OCI-LY1 (cell line): ENCODE results near the gene CTNNA3.

Source experiments
- H2AFZ ChIP-seq: fragments of 200-600 bp; sonication (generic), shearing (Covaris generic); 2 replicates; pipeline ENCODE4 v1.6.0; 2014; ENCODE audit warnings: antibody characterized with exemption, mild to moderate bottlenecking, low read length
- H3F3A ChIP-seq: fragments of 200-600 bp; sonication (generic), shearing (Covaris generic); 2 replicates; pipeline ENCODE4 v1.6.0; 2014; ENCODE audit warnings: mild to moderate bottlenecking, antibody characterized with exemption, low read length, moderate library complexity; ENCODE audit not compliant: insufficient read depth
- H3K27ac ChIP-seq: fragments of 200-600 bp; sonication (generic); 2 replicates; pipeline ENCODE4 v1.5.1; 2014; ENCODE audit warnings: low read length, mixed run types, mild to moderate bottlenecking, low read depth; ENCODE audit not compliant: poor library complexity, severe bottlenecking
- H3K27me3 ChIP-seq: fragments of 200-600 bp; sonication (generic); 2 replicates; pipeline ENCODE4 v1.6.0; 2014; ENCODE audit warnings: antibody characterized with exemption, mild to moderate bottlenecking, low read length, moderate library complexity; ENCODE audit not compliant: insufficient read depth
- H3K36me3 ChIP-seq: fragments of 200-600 bp; sonication (generic); 2 replicates; pipeline ENCODE4 v1.6.1; 2014; ENCODE audit warnings: mild to moderate bottlenecking, antibody characterized with exemption, low read length, moderate library complexity, mixed read lengths; ENCODE audit not compliant: insufficient read depth
- H3K4me1 ChIP-seq: fragments of 200-600 bp; sonication (generic); 2 replicates; pipeline ENCODE4 v1.5.1; 2014; ENCODE audit warnings: mild to moderate bottlenecking, low read length, moderate library complexity; ENCODE audit not compliant: insufficient read depth, severe bottlenecking
- H3K4me2 ChIP-seq: fragments of 200-600 bp; sonication (generic), shearing (Covaris generic); 2 replicates; pipeline ENCODE4 v1.6.1; 2014; ENCODE audit warnings: low read length
- H3K4me3 ChIP-seq: fragments of 200-600 bp; sonication (generic); 2 replicates; pipeline ENCODE4 v1.5.1; 2014; ENCODE audit warnings: low read length, low read depth, mild to moderate bottlenecking, mixed read lengths; ENCODE audit not compliant: poor library complexity, severe bottlenecking
- H3K79me2 ChIP-seq: fragments of 200-600 bp; shearing (Covaris generic); 2 replicates; pipeline ENCODE4 v1.6.1; 2016; ENCODE audit warnings: mixed run types, low read length, mixed read lengths; ENCODE audit not compliant: insufficient read depth
- H3K9ac ChIP-seq: fragments of 200-600 bp; sonication (generic), shearing (Covaris generic); 2 replicates; pipeline ENCODE4 v1.6.1; 2014; ENCODE audit warnings: mild to moderate bottlenecking, low read length, mixed read lengths
- H3K9me2 ChIP-seq: fragments of 200-600 bp; sonication (generic), shearing (Covaris generic); 2 replicates; pipeline ENCODE4 v1.6.1; 2014; ENCODE audit warnings: low read depth, mild to moderate bottlenecking, low read length, mixed read lengths
- H3K9me3 ChIP-seq: fragments of 200-600 bp; shearing (Covaris generic); 2 replicates; pipeline ENCODE4 v1.6.1; 2014; ENCODE audit warnings: low read length, mixed read lengths
- H4K20me1 ChIP-seq: fragments of 200-600 bp; sonication (generic), shearing (Covaris generic); 2 replicates; pipeline ENCODE4 v1.6.0; 2016; ENCODE audit warnings: mild to moderate bottlenecking, low read length; ENCODE audit not compliant: insufficient read depth
- EZH2 ChIP-seq: fragments of 200-600 bp; sonication (generic), shearing (Covaris generic); IDR thresholded peaks from 2 replicates; pipeline ENCODE4 v1.8.0; 2017; ENCODE audit warnings: borderline replicate concordance, mixed run types, mild to moderate bottlenecking, antibody characterized with exemption, low read length, moderate library complexity, mixed read lengths
- TF ChIP-seq, protein P1 (sequence below): fragments of 200-600 bp; sonication (generic), shearing (Covaris generic); IDR thresholded peaks from 2 replicates; pipeline ENCODE4 v1.5.1; 2017; ENCODE audit warnings: mild to moderate bottlenecking, antibody characterized with exemption, low read length, moderate library complexity, mixed read lengths

CTNNA3 gene

DNA sequence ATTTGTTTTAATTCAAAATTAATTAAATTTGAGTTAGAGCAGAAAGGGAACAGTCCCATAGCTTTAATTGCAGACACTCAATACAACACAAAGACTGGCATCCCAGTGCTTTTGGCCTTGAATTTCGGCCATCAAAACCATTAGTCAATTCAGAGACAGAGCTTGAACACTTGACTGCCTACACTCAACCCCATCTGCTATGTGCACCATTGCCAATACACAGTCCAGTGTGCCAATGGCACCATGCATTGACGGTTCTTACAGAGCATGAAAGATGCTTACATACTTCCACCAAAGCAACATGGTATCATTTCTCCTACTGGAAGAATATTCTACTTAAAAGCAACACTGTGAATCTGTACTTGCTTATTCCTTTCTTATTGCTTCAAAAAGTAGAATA lies 813.7 kb downstream of the CTNNA3 start:
- Histone ChIP-seq H3K9me3 (no peaks in the 10 kb centered on the region), H3K9ac (no peak overlapping the region), H4K20me1 (no peaks in the 10 kb centered on the region), H3K9me2 (no peaks in the 10 kb centered on the region), H2AFZ (no peak overlapping the region), H3F3A (no peaks in the 10 kb centered on the region), H3K4me2 (no peak overlapping the region), H3K27ac (no peak overlapping the region), H3K36me3 (no peaks in the 10 kb centered on the region), H3K4me1 (no peaks in the 10 kb centered on the region), H3K27me3 (no peaks in the 10 kb centered on the region), H3K4me3 (no peak overlapping the region), H3K79me2 (no peaks in the 10 kb centered on the region)
- no peak for TF ChIP-seq EZH2
- TF ChIP-seq, protein P1, sequence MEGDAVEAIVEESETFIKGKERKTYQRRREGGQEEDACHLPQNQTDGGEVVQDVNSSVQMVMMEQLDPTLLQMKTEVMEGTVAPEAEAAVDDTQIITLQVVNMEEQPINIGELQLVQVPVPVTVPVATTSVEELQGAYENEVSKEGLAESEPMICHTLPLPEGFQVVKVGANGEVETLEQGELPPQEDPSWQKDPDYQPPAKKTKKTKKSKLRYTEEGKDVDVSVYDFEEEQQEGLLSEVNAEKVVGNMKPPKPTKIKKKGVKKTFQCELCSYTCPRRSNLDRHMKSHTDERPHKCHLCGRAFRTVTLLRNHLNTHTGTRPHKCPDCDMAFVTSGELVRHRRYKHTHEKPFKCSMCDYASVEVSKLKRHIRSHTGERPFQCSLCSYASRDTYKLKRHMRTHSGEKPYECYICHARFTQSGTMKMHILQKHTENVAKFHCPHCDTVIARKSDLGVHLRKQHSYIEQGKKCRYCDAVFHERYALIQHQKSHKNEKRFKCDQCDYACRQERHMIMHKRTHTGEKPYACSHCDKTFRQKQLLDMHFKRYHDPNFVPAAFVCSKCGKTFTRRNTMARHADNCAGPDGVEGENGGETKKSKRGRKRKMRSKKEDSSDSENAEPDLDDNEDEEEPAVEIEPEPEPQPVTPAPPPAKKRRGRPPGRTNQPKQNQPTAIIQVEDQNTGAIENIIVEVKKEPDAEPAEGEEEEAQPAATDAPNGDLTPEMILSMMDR = no peak

DNA sequence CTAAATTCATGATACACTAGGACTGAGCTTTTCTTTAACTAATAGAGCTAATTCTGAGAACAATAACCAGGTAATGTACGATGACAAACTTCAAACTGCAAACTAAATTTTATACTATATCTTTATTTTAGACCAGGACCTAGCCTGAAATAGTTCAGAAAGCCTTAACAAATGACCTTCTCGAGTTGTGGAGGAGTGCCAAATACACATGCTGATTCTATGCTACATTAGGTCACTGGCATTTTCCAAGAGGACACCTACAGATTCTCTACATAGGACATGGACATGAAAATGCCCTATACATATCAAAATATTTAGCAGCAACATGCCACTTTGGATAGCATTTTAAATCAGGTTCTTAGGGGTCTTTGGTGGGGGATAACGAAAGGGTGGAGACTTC lies 814.2 kb downstream of the CTNNA3 start:
- Histone ChIP-seq H3K36me3 (no peaks in the 10 kb centered on the region), H3K9ac (no peak overlapping the region), H3K9me3 (no peaks in the 10 kb centered on the region), H3K4me3 (no peak overlapping the region), H3F3A (no peaks in the 10 kb centered on the region), H4K20me1 (no peaks in the 10 kb centered on the region), H3K27me3 (no peaks in the 10 kb centered on the region), H3K79me2 (no peaks in the 10 kb centered on the region), H3K9me2 (no peaks in the 10 kb centered on the region), H3K27ac (no peak overlapping the region), H3K4me1 (no peaks in the 10 kb centered on the region), H3K4me2 (no peak overlapping the region), H2AFZ (no peak overlapping the region)
- TF ChIP-seq, protein P1 = no peak
- TF ChIP-seq EZH2 = no peak

DNA sequence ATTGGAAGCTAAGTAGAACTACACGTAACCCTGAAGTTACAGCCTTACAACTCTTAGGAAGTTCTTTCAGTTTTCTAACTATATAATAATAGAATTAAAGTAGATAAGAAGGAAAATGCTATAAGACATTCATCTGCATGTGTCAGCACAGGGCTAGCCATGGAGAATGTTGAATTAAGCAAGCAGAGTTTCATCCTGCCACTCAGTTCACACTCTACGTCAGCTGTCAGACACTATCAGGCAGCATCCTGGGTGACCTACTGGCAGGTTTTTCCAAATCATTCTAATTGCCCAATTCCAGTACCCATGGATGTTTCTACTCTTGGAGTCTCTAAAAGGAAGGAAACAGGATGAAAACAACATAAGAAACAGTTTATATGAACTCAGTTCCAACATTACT lies 815.2 kb downstream of the CTNNA3 start:
- Histone ChIP-seq H3K9me3 (no peaks in the 10 kb centered on the region), H3K4me1 (no peaks in the 10 kb centered on the region), H2AFZ (no peak overlapping the region), H3K4me3 (no peak overlapping the region), H3K9me2 (no peaks in the 10 kb centered on the region), H3K9ac (no peak overlapping the region), H3K4me2 (no peak overlapping the region), H4K20me1 (no peaks in the 10 kb centered on the region), H3K36me3 (no peaks in the 10 kb centered on the region), H3K27me3 (no peaks in the 10 kb centered on the region), H3F3A (no peaks in the 10 kb centered on the region), H3K79me2 (no peaks in the 10 kb centered on the region), H3K27ac (no peak overlapping the region)
- TF ChIP-seq EZH2 = no peak
- TF ChIP-seq, protein P1 = no peak
